NT2/D1 (cell line): ENCODE data around the gene MT1B.
"Not testable (repeated sequence)": the region's sequence is repeated elsewhere in the genome, so short reads cannot be mapped to it uniquely, and the experiment has no call there.

Source experiments
- DNase-seq: peaks from one replicate; pipeline ENCODE4 v3.0.0-alpha.2; 2011; ENCODE audit warnings: low read depth, low spot score
- H3K27me3 ChIP-seq: 2 replicates; pipeline ENCODE4 v1.6.0; 2011; ENCODE audit warnings: mild to moderate bottlenecking; ENCODE audit not compliant: insufficient read length, insufficient read depth
- H3K36me3 ChIP-seq: 2 replicates; pipeline ENCODE4 v1.6.1; 2011; ENCODE audit warnings: mild to moderate bottlenecking, low read length, mixed read lengths; ENCODE audit not compliant: insufficient read depth, insufficient read length
- H3K4me1 ChIP-seq: 2 replicates; pipeline ENCODE4 v1.5.1; 2011; ENCODE audit not compliant: insufficient read depth, insufficient read length
- H3K4me3 ChIP-seq: 2 replicates; pipeline ENCODE4 v1.5.1; 2011; ENCODE audit warnings: low read depth; ENCODE audit not compliant: insufficient read length
- H3K9ac ChIP-seq: 2 replicates; pipeline ENCODE4 v1.6.0; 2011; ENCODE audit warnings: low read depth; ENCODE audit not compliant: insufficient read length
- H3K9me3 ChIP-seq: 2 replicates; pipeline ENCODE4 v1.5.1; 2011; ENCODE audit warnings: mild to moderate bottlenecking, low read length; ENCODE audit not compliant: insufficient read depth
- SUZ12 ChIP-seq: IDR thresholded peaks from 2 replicates; pipeline ENCODE4 v1.6.1; 2011; ENCODE audit not compliant: insufficient read length, insufficient read depth; ENCODE audit errors: extremely low read depth
- YY1 ChIP-seq: IDR thresholded peaks from 2 replicates; pipeline ENCODE4 v1.6.1; 2011; ENCODE audit not compliant: insufficient read length, insufficient read depth
- ZNF274 ChIP-seq: IDR thresholded peaks from 2 replicates; pipeline ENCODE4 v1.6.1; 2011; ENCODE audit warnings: mild to moderate bottlenecking, low read depth, low read length

MT1B gene

GRCh38 chr16:56672761-56673536, 21.3 kb downstream of the MT1B start:
- Histone ChIP-seq H3K36me3 (no peaks in the 10 kb centered on the region), H3K4me1 (peaks cover 6% of the 10 kb centered on the region), H3K9ac (no peak overlapping the region), H3K9me3 (no peaks in the 10 kb centered on the region), H3K4me3 (no peak overlapping the region), H3K27me3 (peaks cover 7% of the 10 kb centered on the region)
- TF ChIP-seq YY1 (no peak), SUZ12 (no peak), ZNF274 (no peak)
- DNase-seq = no peak

GRCh38 chr16:56673921-56674320, 22.2 kb downstream of the MT1B start:
- TF ChIP-seq ZNF274 = no peak
- no peak for TF ChIP-seq SUZ12
- TF ChIP-seq YY1 = no peak
- Histone ChIP-seq H3K9ac (no peak overlapping the region), H3K27me3 (peaks cover 7% of the 10 kb centered on the region), H3K4me3 (no peak overlapping the region), H3K36me3 (no peaks in the 10 kb centered on the region), H3K4me1 (peaks cover 6% of the 10 kb centered on the region), H3K9me3 (no peaks in the 10 kb centered on the region)
- DNase-seq = no peak

DNA sequence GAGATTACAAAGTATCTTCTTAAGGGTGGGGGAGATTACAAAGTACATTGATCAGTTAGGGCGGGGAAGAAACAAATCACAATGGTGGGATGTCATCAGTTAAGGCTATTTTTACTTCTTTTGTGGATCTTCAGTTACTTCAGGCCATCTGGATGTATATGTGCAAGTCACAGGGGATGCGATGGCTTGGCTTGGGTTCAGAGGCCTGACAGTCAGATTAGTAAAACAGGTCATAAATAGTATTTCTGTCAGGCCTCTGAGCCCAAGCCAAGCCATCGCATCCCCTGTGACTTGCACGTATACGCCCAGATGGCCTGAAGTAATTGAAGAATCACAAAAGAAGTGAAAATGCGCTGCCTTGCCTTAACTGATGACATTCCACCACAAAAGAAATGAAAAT, 22.9 kb downstream of the MT1B start:
- DNase-seq, H3K27me3 ChIP-seq, H3K4me1 ChIP-seq, H3K4me3 ChIP-seq, H3K9me3 ChIP-seq, H3K9ac ChIP-seq, H3K36me3 ChIP-seq: not testable (repeated sequence)

- H3K27me3 ChIP-seq = peaks cover under 1% of the 10 kb centered on the region
- no peaks in the 10 kb centered on the region for H3K36me3 ChIP-seq
- peak overlapping the region; percentile 59 for H3K9ac ChIP-seq
- H3K4me1 ChIP-seq = peaks cover 6% of the 10 kb centered on the region
- DNase-seq = no peak
- H3K9me3 ChIP-seq = no peaks in the 10 kb centered on the region
- TF ChIP-seq SUZ12 (no peak), ZNF274 (no peak), YY1 (no peak)
- peak overlapping the region; percentile 47 for H3K4me3 ChIP-seq
These were observed 24.1 kb downstream of the MT1B start for GRCh38 chr16:56675685-56676210.

DNA sequence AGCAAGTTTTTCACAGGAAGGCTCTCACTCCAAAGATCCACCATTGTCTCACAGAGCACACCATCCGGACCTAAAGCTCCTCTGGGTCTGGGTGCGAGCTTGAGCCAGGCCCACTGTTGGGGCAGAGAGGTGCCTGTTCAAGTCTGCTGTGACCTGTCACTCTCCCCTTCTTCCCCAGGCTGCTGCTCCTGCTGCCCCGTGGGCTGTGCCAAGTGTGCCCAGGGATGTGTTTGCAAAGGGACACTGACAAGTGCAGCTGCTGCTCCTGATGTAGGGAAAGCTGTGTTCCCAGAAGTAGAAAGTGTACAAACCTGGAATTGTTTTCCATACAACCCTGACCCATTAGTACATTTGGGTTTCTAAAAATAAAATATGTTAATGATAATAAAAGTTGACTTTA, 25.8 kb downstream of the MT1B start:
- DNase-seq = no peak
- Histone ChIP-seq H3K9ac (no peak overlapping the region), H3K36me3 (peaks cover under 1% of the 10 kb centered on the region), H3K4me1 (peaks cover 6% of the 10 kb centered on the region), H3K4me3 (no peak overlapping the region), H3K27me3 (peaks cover 7% of the 10 kb centered on the region), H3K9me3 (no peaks in the 10 kb centered on the region)
- TF ChIP-seq ZNF274 = no peak
- no peak for TF ChIP-seq YY1
- TF ChIP-seq SUZ12 = no peak

- peaks cover 7% of the 10 kb centered on the region for H3K27me3 ChIP-seq
- no peak for DNase-seq
- peaks cover 12% of the 10 kb centered on the region for H3K4me1 ChIP-seq
- H3K9ac ChIP-seq = no peak overlapping the region
- H3K36me3 ChIP-seq = peaks cover 18% of the 10 kb centered on the region
- TF ChIP-seq ZNF274 (no peak), YY1 (no peak), SUZ12 (no peak)
- no peaks in the 10 kb centered on the region for H3K9me3 ChIP-seq
- H3K4me3 ChIP-seq = no peak overlapping the region
These were observed 27.5 kb downstream of the MT1B start for GRCh38 chr16:56679078-56679730.

DNA sequence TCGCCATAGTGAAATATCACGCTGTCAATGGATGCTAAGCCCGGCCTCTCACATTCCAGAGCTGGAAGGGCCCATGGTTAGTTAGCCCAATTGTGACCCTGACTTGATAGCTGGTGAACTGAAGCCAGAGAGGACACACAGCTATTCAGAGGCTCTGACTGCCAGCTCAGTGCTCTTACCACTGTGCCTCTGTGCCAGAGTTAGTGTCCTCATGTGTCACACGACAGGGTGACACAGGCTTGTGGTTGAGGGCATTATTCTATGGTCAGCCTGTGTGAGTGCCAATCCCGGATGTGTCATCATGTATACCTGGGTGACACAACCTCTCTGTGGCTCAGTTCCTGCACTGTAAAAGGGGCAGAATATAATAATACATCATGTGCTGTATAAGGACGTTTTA, 28.1 kb downstream of the MT1B start:
- Histone ChIP-seq H3K27me3 (peaks cover 7% of the 10 kb centered on the region), H3K4me3 (no peak overlapping the region), H3K9ac (no peak overlapping the region), H3K4me1 (peaks cover 12% of the 10 kb centered on the region), H3K9me3 (no peaks in the 10 kb centered on the region), H3K36me3 (peaks cover 24% of the 10 kb centered on the region)
- DNase-seq = no peak
- TF ChIP-seq ZNF274 (no peak), YY1 (no peak), SUZ12 (no peak)
